CD4-positive, alpha-beta memory T cell (primary cell): ENCODE results near the gene KCNMB3. TPM values are rescaled to one million over a fixed set of nuclear protein-coding genes. Genes with fewer than 3 reads are reported as not detected.
"Not testable (repeated sequence)": the region's sequence is repeated elsewhere in the genome, so short reads cannot be mapped to it uniquely, and the experiment has no call there.

ENCODE experiments used
- CTCF ChIA-PET: fragments of 350-600 bp; sonication (Branson Sonifier 250); formaldehyde crosslinking; loops from one replicate; lab custom pipeline; 2021; ENCODE audit warnings: inconsistent platforms; ENCODE audit not compliant: partially characterized antibody; lab: Charles Lee
- POLR2A ChIA-PET: fragments of 350-600 bp; sonication (Branson Sonifier 250); formaldehyde crosslinking; loops from one replicate; lab custom pipeline; 2021; ENCODE audit not compliant: partially characterized antibody; lab: Charles Lee
- DNase-seq, 5 donors: peaks; one replicate each; pipeline versions ENCODE4 v3.0.0 to v3.0.0-alpha.2; 2020 to 2022; ENCODE audit warnings: mixed read lengths in 1 of 5
- H3K27ac ChIP-seq: one replicate; pipeline ENCODE4 v1.7.0; 2013; ENCODE audit warnings: low read depth, low read length
- H3K27me3 ChIP-seq: 2 replicates; pipeline ENCODE4 v1.7.0; 2013; ENCODE audit warnings: mild to moderate bottlenecking, low read length, moderate library complexity; ENCODE audit not compliant: insufficient read depth
- H3K36me3 ChIP-seq: 2 replicates; pipeline ENCODE4 v1.7.0; 2013; ENCODE audit warnings: mild to moderate bottlenecking, low read length, moderate library complexity; ENCODE audit not compliant: insufficient read depth
- H3K4me1 ChIP-seq: 2 replicates; pipeline ENCODE4 v1.7.0; 2013; ENCODE audit warnings: mild to moderate bottlenecking, low read length, moderate library complexity; ENCODE audit not compliant: insufficient read depth
- H3K4me3 ChIP-seq, 2 donors: one replicate each; pipeline ENCODE4 v1.7.0; 2013; ENCODE audit warnings: low read length in 2 of 2, mild to moderate bottlenecking in 1 of 2
- H3K9me3 ChIP-seq, 2 donors: one replicate each; pipeline ENCODE4 v1.7.0; 2013; ENCODE audit warnings: low read length in 2 of 2, control low read depth in 1 of 2; ENCODE audit not compliant: control insufficient read depth in 1 of 2
- H3K27ac Mint-ChIP-seq, 7 donors: one replicate each; pipeline ENCODE4 v1.8.0; 2020 to 2021; ENCODE audit warnings: mixed read lengths in 7 of 7, mild to moderate bottlenecking in 6 of 7, inconsistent platforms in 3 of 7, moderate library complexity in 3 of 7
- H3K27me3 Mint-ChIP-seq, 2 donors: one replicate each; pipeline ENCODE4 v1.8.0; 2020 to 2021; ENCODE audit warnings: mixed read lengths in 2 of 2
- H3K36me3 Mint-ChIP-seq, 2 donors: one replicate each; pipeline ENCODE4 v1.8.0; 2020 to 2021; ENCODE audit warnings: mixed read lengths in 2 of 2, inconsistent platforms in 1 of 2, mild to moderate bottlenecking in 1 of 2
- H3K4me1 Mint-ChIP-seq, 4 donors: one replicate each; pipeline ENCODE4 v1.8.0; 2020 to 2021; ENCODE audit warnings: mixed read lengths in 4 of 4, mild to moderate bottlenecking in 1 of 4
- H3K4me3 Mint-ChIP-seq, 8 donors: one replicate each; pipeline ENCODE4 v1.8.0; 2020 to 2021; ENCODE audit warnings: mixed read lengths in 8 of 8, mild to moderate bottlenecking in 7 of 8, moderate library complexity in 6 of 8, inconsistent platforms in 3 of 8
- H3K9me3 Mint-ChIP-seq, 8 donors: one replicate each; pipeline ENCODE4 v1.8.0; 2020 to 2021; ENCODE audit warnings: mixed read lengths in 8 of 8, mild to moderate bottlenecking in 5 of 8, inconsistent platforms in 3 of 8, moderate library complexity in 1 of 8
- intact Hi-C: fragments of 100-400 bp; cut with micrococcal nuclease; formaldehyde crosslinking; loops from one replicate; pipeline ENCODE4 v1.15.1; 2023
- polyA plus RNA-seq, 2 donors: library from polyadenylated mRNA; unstranded; fragments of 300-500 nt; fragmentation: Illumina TruSeq; gene quantifications; one replicate each; pipeline ENCODE4 v1.2.3, GENCODE V29; 2021
- total RNA-seq, 2 experiments: library from RNA; stranded (reverse); gene quantifications; one replicate each; pipeline ENCODE4 v1.2.3, GENCODE V29; 2021

Gene KCNMB3
- total and polyA plus RNA-seq, 4 experiments from 2014 or later: 0.13 to 1.7 (median 1.3) TPM

DNA sequence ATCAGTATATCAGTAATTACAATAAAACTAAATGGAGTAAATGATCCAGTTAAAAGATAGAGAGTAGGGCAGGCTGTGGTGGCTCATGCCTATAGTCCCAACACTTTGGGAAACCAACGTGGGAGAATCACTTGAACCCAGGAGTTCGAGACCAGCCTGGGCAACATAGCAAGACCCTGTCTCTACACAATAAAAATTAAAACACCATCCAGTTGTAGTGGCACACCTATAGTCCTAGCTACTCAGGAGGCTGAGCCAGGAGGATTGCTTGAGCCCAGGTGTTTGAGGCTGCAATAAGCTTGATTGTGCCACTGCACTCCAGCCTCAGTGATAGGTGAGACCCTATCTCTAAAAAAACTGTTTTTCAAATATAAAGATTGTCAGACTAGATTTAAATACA, 5.9 kb upstream of the KCNMB3 start:
- Histone ChIP-seq H3K36me3 (no peaks in the 10 kb centered on the region), H3K4me1 (peaks cover 4% of the 10 kb centered on the region), H3K27me3 (no peaks in the 10 kb centered on the region), H3K27ac (no peak overlapping the region), H3K9me3 (no peaks in the 10 kb centered on the region), H3K4me3 (no peak overlapping the region)
- no peak overlapping the region for H3K4me3 Mint-ChIP-seq
- H3K27me3 Mint-ChIP-seq: peaks cover 0 to 3% of the 10 kb centered on the region in 2 donors
- DNase-seq: no peak
- H3K36me3 Mint-ChIP-seq: peaks cover 1 to 3% of the 10 kb centered on the region in 2 donors
- H3K27ac Mint-ChIP-seq: no peak overlapping the region
- intact Hi-C loops: no loop called here
- ChIA-PET CTCF (no interaction called here), POLR2A (no interaction called here)
- peaks cover 0 to 24% (median 10%) of the 10 kb centered on the region in 8 donors for H3K9me3 Mint-ChIP-seq
- H3K4me1 Mint-ChIP-seq: peaks cover 19 to 27% (median 23%) of the 10 kb centered on the region in 4 donors

DNA sequence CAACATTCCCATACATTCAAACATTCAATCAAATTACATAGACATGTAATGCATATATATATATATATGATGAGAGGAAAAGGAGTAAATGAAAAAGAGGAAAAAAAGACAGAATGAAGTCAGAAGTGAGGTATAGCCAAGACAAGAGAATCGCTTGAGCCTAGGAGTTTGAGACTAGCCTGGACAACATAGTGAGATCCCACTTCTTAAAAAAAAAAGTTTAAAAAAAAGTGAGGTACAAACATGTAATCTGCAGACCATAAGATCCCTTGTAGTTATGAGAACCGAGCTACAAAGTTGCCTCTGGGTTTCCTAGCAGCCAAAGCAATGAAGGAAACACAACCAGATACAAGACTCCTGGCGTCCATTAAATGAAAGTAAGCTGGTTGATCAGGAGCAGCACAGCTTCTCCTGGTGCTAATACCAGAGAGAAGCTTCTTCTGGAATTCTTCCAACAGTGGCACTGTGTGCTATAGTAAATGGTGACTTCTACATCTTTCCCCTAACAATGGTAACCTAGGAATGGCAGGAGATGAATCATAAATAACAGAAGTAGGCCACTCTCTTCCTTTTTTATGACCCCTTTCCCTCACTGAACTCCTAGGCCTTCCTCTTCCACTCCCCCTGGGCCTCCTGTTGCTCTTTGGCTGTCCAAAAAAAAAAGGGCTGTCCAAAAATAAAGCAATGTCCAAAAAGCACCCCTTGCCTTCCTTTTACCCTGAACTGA, 3.5 kb downstream of the KCNMB3 start:
- H3K4me3 ChIP-seq: no peak overlapping the region
- no peak for DNase-seq
- peaks cover 0 to 2% (median 0%) of the 10 kb centered on the region in 8 donors for H3K9me3 Mint-ChIP-seq
- H3K27me3 ChIP-seq: no peaks in the 10 kb centered on the region
- H3K4me1 ChIP-seq: no peaks in the 10 kb centered on the region
- H3K27ac Mint-ChIP-seq: no peak overlapping the region
- intact Hi-C loops: no loop called here
- H3K36me3 ChIP-seq: peaks cover 3% of the 10 kb centered on the region
- H3K27me3 Mint-ChIP-seq: peaks cover 0 to 3% of the 10 kb centered on the region in 2 donors
- H3K9me3 ChIP-seq: no peaks in the 10 kb centered on the region
- no peaks in the 10 kb centered on the region for H3K4me1 Mint-ChIP-seq
- POLR2A ChIA-PET: interaction anchor here (0.6 kb wide), 1 partner anchor 20 kb away, joined by 3 read pairs; no protein-coding TSS in a partner anchor
- no peak overlapping the region for H3K27ac ChIP-seq
- CTCF ChIA-PET: interaction anchor here (0.7 to 2.0 kb wide), 2 partner anchors 99 to 439 kb away, joined by 3 to 4 read pairs; no protein-coding TSS in a partner anchor
- H3K36me3 Mint-ChIP-seq: peaks cover 0 to 16% of the 10 kb centered on the region in 2 donors
- no peak overlapping the region for H3K4me3 Mint-ChIP-seq

DNA sequence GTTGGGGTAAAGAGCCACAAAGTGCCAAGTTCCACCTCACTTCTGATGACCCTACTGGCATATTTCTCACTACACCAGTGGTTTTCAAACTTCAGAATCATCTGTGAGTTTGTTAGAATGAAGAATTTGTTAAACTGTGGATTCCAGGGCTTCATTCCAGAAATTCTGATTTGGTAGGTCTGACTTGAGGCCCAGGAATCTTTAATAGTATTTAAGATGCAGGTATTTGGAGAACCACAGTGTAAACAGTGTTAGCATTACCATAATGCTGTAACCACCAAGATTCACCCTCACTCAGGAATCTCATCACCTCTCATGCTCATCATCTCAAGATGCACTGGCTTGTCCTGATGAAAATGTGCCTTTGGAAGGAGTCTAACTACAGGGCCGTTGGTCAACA, 6.0 kb downstream of the KCNMB3 start:
- Histone ChIP-seq H3K27ac (no peak overlapping the region), H3K36me3 (no peaks in the 10 kb centered on the region), H3K4me3 (no peak overlapping the region), H3K27me3 (no peaks in the 10 kb centered on the region), H3K9me3 (no peaks in the 10 kb centered on the region), H3K4me1 (no peaks in the 10 kb centered on the region)
- intact Hi-C loops: no loop called here
- Mint-ChIP-seq H3K36me3 (peaks cover 0 to 4% of the 10 kb centered on the region in 2 donors), H3K4me1 (no peaks in the 10 kb centered on the region), H3K27ac (no peak overlapping the region), H3K9me3 (no peaks in the 10 kb centered on the region), H3K27me3 (no peaks in the 10 kb centered on the region), H3K4me3 (no peak overlapping the region)
- DNase-seq: no peak
- POLR2A ChIA-PET: no interaction called here
- CTCF ChIA-PET: no interaction called here

DNA sequence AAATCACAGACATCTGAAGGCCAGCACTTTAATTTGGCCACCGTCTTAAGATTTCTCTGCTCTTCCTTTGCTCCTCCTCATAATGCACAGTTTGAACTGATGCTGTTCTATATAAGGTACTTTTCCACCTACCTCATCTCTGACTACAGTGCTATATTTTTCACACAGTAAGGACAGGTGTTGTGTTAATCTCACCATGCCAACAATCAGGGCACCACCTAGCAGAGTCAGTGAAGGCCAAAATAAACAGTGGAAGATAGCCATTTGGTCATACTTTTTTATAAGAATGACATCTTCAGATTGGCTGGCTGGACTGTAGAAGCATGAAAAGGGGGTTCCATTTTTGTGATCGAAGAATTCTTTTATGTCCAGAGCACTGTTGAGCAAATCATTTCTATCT, 8.1 kb downstream of the KCNMB3 start:
- H3K9me3 ChIP-seq, H3K9me3 Mint-ChIP-seq, H3K4me1 Mint-ChIP-seq, H3K4me3 Mint-ChIP-seq, H3K27me3 ChIP-seq, H3K27ac ChIP-seq, H3K36me3 ChIP-seq, H3K4me1 ChIP-seq, DNase-seq, H3K36me3 Mint-ChIP-seq, CTCF ChIA-PET, H3K4me3 ChIP-seq, intact Hi-C loops, POLR2A ChIA-PET, H3K27me3 Mint-ChIP-seq: not testable (repeated sequence)
- H3K27ac Mint-ChIP-seq: peak overlapping the region in 1 of 7 donors; percentile 41

DNA sequence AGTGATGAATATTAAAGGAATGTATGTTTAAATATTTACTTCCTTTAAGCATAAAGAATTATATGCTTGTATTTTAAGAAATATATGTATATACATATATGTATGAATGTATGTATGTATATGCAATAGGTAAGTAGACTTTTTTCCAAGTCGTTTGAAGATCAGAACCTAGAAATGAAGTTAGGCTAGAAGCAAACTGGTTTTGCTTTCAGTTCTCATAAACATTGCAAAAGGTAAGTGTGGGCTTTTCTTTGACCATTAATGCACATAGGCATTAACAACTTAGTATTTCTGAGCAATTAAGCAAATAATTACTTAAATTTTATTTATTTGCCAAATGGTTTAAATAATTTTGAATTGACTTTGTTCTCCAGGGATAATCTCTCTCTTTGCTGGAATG, 10.6 kb downstream of the KCNMB3 start:
- H3K27ac Mint-ChIP-seq, H3K4me3 Mint-ChIP-seq, CTCF ChIA-PET, intact Hi-C loops, H3K4me1 Mint-ChIP-seq, H3K36me3 ChIP-seq, H3K27me3 ChIP-seq, H3K4me1 ChIP-seq, H3K27ac ChIP-seq, H3K4me3 ChIP-seq, DNase-seq, H3K9me3 Mint-ChIP-seq, H3K27me3 Mint-ChIP-seq, H3K9me3 ChIP-seq, H3K36me3 Mint-ChIP-seq: not testable (repeated sequence)
- POLR2A ChIA-PET: interaction anchor here (0.7 kb wide), 1 partner anchor 40 kb away, joined by 4 read pairs; no protein-coding TSS in a partner anchor

DNA sequence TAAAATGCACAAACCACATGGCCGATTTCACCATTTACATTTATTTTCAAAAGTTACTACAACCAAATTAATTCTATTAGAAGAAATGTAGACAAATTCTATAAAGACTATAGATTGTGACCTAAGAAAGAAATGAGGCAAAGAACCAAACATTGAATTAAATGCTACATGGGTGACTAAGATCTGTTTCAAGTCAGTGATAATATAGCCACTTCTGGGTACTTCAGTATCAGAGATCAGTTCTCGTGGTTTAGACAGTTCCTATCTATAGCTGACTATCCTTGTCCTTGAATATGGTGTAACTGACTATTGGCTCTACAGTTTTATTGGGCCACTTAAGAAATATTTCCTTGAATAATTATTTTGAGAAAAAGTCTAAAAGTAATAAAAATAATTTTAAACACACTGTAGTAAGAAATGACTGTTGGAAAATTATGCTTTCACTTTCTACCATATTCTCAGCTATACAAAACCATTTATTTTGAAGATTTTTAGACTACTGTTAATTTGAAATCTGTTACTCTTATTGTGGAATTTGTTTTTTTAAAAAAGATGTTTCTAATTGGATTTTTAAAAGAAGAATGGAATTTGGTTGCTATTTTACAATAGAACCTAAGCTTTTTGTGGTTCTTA, 14.1 kb downstream of the KCNMB3 start:
- Histone ChIP-seq H3K4me1 (peaks cover 7% of the 10 kb centered on the region), H3K27me3 (no peaks in the 10 kb centered on the region), H3K9me3 (no peaks in the 10 kb centered on the region), H3K36me3 (peaks cover 8% of the 10 kb centered on the region), H3K4me3 (no peak overlapping the region), H3K27ac (no peak overlapping the region)
- POLR2A ChIA-PET: no interaction called here
- Mint-ChIP-seq H3K4me3 (no peak overlapping the region), H3K27ac (peak overlapping the region in 1 of 7 donors; percentile 10), H3K36me3 (peaks cover 23% of the 10 kb centered on the region in 2 donors), H3K9me3 (no peaks in the 10 kb centered on the region), H3K27me3 (no peaks in the 10 kb centered on the region), H3K4me1 (peaks cover 0 to 6% (median 4%) of the 10 kb centered on the region in 4 donors)
- intact Hi-C loops: no loop called here
- CTCF ChIA-PET: no interaction called here
- no peak for DNase-seq

DNA sequence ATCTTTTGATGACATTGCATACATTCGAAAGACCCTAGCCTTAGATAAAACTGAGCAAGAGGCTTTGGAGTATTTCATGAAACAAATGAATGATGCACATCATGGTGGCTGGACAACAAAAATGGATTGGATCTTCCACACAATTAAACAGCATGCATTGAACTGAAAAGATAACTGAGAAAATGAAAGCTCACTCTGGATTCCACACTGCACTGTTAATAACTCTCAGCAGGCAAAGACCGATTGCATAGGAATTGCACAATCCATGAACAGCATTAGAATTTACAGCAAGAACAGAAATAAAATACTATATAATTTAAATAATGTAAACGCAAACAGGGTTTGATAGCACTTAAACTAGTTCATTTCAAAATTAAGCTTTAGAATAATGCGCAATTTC, 16.7 kb downstream of the KCNMB3 start:
- Mint-ChIP-seq H3K9me3 (no peaks in the 10 kb centered on the region), H3K4me1 (peaks cover 0 to 6% (median 4%) of the 10 kb centered on the region in 4 donors), H3K27me3 (no peaks in the 10 kb centered on the region), H3K36me3 (peaks cover 39 to 40% of the 10 kb centered on the region in 2 donors), H3K27ac (no peak overlapping the region), H3K4me3 (no peak overlapping the region)
- CTCF ChIA-PET: no interaction called here
- intact Hi-C loops: no loop called here
- Histone ChIP-seq H3K27ac (no peak overlapping the region), H3K36me3 (peaks cover 21% of the 10 kb centered on the region), H3K4me1 (peaks cover 7% of the 10 kb centered on the region), H3K9me3 (no peaks in the 10 kb centered on the region), H3K27me3 (no peaks in the 10 kb centered on the region), H3K4me3 (no peak overlapping the region)
- POLR2A ChIA-PET: interaction anchor here (2.5 kb wide), 1 partner anchor 86 kb away, joined by 9 read pairs; the partner anchor contains the start of gene PIK3CA
- no peak for DNase-seq
